ENCODE data around the gene NKG7. TPM values are rescaled to one million over a fixed set of nuclear protein-coding genes. Genes with fewer than 3 reads are reported as not detected.

The NKG7 gene
- total and polyA plus RNA-seq, 2 experiments from 2014 or later, result not detected

DNA sequence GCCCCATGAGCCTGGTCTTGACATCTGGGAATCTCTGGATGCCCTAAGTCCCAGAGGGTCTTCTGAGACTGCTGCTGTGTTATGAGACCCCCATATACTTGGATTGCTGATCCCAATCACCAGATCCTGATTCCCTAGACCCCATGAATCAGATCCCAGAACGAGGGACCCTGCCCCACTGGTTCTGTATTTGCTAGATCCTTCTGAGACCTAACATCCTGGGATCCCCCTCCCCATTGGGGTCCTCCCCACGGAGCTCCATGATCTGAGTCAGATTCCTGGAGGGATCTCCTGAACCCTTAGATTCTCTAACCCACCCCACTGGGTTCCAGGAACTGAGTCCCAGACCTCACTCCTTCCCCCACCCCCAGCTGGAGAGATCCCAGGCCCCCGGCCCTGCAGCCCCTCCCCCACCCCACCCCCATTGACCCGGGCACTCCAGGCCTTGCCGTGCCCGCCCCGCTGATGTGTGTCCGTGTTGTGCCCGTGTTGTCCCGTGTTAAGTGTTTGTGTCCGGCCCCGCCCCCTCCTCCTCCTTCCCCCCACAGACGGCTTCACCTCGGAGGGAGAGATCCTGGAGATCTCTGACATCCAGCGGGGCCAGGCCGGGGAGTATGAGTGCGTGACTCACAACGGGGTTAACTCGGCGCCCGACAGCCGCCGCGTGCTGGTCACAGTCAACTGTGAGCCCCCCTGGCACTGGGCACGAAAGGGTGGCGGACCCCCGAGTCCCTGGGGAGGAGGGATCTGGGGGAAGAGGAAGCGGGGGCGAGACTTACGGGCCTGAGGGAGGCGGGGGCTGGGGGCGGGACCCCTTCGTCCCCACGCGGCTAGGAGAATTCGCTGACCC, 46.0 kb downstream of the NKG7 start:
- Histone ChIP-seq H3K4me2 (peak overlapping the region; percentile 95), H3F3A (replicated peaks; ENCODE audit: low read depth) (no peaks in the 10 kb centered on the region), H3K27me3 (ENCODE audit: insufficient read depth) (peaks cover 17% of the 10 kb centered on the region), H3K9me2 (ENCODE audit: insufficient read depth) (no peaks in the 10 kb centered on the region), H4K20me1 (replicated peaks; ENCODE audit: insufficient read depth) (peaks cover 2% of the 10 kb centered on the region; the same call in 1 of the 2 replicates), H3K27ac (ENCODE audit: low read depth) (no peak overlapping the region), H3K4me1 (ENCODE audit: insufficient read depth) (peaks cover 10% of the 10 kb centered on the region; the same call in 1 of the 2 replicates), H2AFZ (no peak overlapping the region), H3K79me2 (replicated peaks; ENCODE audit: insufficient read depth) (no peaks in the 10 kb centered on the region), H3K4me3 (peak overlapping the region; percentile 69), H3K36me3 (ENCODE audit: insufficient read depth) (0 out of 2 replicates have a peak, but pooled peaks cover 2% of the 10 kb centered on the region)
- Mint-ChIP-seq H3K27ac (no peak overlapping the region), H3K9me3 (no peaks in the 10 kb centered on the region; the same call in 2 of the 3 replicates), H3K36me3 (ENCODE audit: low read depth) (peaks cover 25% of the 10 kb centered on the region), H3K27me3 (ENCODE audit: insufficient read depth, low read depth, poor library complexity) (peaks cover 24% of the 10 kb centered on the region), H3K4me1 (peaks cover 18% of the 10 kb centered on the region), H3K4me3 (peak overlapping the region; percentile 68)
- peak; percentile 4; the same call in 2 of the 3 replicates for ATAC-seq
- DNase-seq (ENCODE audit: low spot score), result no peak
- TF ChIP-seq EZH2 (IDR thresholded peaks at IDR 0.05; ENCODE audit: low read depth, unreplicated experiment), result no peak
- TF ChIP-seq ZNF331 (CRISPR knock-in tag; IDR thresholded peaks at IDR 0.05; ENCODE audit: low read depth), result no peak
- TF ChIP-seq CREB1 (CRISPR knock-in tag; IDR thresholded peaks at IDR 0.05; ENCODE audit: low read depth), result no peak
- TF ChIP-seq, protein P1, sequence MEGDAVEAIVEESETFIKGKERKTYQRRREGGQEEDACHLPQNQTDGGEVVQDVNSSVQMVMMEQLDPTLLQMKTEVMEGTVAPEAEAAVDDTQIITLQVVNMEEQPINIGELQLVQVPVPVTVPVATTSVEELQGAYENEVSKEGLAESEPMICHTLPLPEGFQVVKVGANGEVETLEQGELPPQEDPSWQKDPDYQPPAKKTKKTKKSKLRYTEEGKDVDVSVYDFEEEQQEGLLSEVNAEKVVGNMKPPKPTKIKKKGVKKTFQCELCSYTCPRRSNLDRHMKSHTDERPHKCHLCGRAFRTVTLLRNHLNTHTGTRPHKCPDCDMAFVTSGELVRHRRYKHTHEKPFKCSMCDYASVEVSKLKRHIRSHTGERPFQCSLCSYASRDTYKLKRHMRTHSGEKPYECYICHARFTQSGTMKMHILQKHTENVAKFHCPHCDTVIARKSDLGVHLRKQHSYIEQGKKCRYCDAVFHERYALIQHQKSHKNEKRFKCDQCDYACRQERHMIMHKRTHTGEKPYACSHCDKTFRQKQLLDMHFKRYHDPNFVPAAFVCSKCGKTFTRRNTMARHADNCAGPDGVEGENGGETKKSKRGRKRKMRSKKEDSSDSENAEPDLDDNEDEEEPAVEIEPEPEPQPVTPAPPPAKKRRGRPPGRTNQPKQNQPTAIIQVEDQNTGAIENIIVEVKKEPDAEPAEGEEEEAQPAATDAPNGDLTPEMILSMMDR (conservative IDR thresholded peaks at IDR 0.05; ENCODE audit: low read depth in 2 of 2), result no peak
- no peak for TF ChIP-seq EZH2phosphoT487 (IDR thresholded peaks at IDR 0.05; ENCODE audit: unreplicated experiment)
- TF ChIP-seq, protein P2, sequence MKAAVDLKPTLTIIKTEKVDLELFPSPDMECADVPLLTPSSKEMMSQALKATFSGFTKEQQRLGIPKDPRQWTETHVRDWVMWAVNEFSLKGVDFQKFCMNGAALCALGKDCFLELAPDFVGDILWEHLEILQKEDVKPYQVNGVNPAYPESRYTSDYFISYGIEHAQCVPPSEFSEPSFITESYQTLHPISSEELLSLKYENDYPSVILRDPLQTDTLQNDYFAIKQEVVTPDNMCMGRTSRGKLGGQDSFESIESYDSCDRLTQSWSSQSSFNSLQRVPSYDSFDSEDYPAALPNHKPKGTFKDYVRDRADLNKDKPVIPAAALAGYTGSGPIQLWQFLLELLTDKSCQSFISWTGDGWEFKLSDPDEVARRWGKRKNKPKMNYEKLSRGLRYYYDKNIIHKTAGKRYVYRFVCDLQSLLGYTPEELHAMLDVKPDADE (IDR thresholded peaks at IDR 0.05), result no peak
- TF ChIP-seq NANOG (IDR thresholded peaks at IDR 0.05; ENCODE audit: borderline replicate concordance), result no peak
- no peak for TF ChIP-seq JUNB (IDR thresholded peaks at IDR 0.05; ENCODE audit: unreplicated experiment)
- TF ChIP-seq STAT1 (IDR thresholded peaks at IDR 0.05; ENCODE audit: unreplicated experiment), result no peak
- TF ChIP-seq ZNF114 (CRISPR knock-in tag; IDR thresholded peaks at IDR 0.05), result no peak
- TF ChIP-seq, protein P3, sequence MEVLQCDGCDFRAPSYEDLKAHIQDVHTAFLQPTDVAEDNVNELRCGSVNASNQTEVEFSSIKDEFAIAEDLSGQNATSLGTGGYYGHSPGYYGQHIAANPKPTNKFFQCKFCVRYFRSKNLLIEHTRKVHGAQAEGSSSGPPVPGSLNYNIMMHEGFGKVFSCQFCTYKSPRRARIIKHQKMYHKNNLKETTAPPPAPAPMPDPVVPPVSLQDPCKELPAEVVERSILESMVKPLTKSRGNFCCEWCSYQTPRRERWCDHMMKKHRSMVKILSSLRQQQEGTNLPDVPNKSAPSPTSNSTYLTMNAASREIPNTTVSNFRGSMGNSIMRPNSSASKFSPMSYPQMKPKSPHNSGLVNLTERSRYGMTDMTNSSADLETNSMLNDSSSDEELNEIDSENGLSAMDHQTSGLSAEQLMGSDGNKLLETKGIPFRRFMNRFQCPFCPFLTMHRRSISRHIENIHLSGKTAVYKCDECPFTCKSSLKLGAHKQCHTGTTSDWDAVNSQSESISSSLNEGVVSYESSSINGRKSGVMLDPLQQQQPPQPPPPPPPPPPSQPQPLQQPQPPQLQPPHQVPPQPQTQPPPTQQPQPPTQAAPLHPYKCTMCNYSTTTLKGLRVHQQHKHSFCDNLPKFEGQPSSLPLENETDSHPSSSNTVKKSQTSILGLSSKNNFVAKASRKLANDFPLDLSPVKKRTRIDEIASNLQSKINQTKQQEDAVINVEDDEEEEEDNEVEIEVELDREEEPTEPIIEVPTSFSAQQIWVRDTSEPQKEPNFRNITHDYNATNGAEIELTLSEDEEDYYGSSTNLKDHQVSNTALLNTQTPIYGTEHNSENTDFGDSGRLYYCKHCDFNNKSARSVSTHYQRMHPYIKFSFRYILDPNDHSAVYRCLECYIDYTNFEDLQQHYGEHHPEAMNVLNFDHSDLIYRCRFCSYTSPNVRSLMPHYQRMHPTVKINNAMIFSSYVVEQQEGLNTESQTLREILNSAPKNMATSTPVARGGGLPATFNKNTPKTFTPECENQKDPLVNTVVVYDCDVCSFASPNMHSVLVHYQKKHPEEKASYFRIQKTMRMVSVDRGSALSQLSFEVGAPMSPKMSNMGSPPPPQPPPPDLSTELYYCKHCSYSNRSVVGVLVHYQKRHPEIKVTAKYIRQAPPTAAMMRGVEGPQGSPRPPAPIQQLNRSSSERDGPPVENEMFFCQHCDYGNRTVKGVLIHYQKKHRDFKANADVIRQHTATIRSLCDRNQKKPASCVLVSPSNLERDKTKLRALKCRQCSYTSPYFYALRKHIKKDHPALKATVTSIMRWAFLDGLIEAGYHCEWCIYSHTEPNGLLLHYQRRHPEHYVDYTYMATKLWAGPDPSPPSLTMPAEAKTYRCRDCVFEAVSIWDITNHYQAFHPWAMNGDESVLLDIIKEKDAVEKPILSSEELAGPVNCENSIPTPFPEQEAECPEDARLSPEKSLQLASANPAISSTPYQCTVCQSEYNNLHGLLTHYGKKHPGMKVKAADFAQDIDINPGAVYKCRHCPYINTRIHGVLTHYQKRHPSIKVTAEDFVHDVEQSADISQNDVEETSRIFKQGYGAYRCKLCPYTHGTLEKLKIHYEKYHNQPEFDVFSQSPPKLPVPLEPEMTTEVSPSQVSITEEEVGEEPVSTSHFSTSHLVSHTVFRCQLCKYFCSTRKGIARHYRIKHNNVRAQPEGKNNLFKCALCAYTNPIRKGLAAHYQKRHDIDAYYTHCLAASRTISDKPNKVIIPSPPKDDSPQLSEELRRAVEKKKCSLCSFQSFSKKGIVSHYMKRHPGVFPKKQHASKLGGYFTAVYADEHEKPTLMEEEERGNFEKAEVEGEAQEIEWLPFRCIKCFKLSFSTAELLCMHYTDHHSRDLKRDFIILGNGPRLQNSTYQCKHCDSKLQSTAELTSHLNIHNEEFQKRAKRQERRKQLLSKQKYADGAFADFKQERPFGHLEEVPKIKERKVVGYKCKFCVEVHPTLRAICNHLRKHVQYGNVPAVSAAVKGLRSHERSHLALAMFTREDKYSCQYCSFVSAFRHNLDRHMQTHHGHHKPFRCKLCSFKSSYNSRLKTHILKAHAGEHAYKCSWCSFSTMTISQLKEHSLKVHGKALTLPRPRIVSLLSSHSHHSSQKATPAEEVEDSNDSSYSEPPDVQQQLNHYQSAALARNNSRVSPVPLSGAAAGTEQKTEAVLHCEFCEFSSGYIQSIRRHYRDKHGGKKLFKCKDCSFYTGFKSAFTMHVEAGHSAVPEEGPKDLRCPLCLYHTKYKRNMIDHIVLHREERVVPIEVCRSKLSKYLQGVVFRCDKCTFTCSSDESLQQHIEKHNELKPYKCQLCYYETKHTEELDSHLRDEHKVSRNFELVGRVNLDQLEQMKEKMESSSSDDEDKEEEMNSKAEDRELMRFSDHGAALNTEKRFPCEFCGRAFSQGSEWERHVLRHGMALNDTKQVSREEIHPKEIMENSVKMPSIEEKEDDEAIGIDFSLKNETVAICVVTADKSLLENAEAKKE (CRISPR knock-in tag; IDR thresholded peaks at IDR 0.05), result no peak
- TF ChIP-seq, protein P4, sequence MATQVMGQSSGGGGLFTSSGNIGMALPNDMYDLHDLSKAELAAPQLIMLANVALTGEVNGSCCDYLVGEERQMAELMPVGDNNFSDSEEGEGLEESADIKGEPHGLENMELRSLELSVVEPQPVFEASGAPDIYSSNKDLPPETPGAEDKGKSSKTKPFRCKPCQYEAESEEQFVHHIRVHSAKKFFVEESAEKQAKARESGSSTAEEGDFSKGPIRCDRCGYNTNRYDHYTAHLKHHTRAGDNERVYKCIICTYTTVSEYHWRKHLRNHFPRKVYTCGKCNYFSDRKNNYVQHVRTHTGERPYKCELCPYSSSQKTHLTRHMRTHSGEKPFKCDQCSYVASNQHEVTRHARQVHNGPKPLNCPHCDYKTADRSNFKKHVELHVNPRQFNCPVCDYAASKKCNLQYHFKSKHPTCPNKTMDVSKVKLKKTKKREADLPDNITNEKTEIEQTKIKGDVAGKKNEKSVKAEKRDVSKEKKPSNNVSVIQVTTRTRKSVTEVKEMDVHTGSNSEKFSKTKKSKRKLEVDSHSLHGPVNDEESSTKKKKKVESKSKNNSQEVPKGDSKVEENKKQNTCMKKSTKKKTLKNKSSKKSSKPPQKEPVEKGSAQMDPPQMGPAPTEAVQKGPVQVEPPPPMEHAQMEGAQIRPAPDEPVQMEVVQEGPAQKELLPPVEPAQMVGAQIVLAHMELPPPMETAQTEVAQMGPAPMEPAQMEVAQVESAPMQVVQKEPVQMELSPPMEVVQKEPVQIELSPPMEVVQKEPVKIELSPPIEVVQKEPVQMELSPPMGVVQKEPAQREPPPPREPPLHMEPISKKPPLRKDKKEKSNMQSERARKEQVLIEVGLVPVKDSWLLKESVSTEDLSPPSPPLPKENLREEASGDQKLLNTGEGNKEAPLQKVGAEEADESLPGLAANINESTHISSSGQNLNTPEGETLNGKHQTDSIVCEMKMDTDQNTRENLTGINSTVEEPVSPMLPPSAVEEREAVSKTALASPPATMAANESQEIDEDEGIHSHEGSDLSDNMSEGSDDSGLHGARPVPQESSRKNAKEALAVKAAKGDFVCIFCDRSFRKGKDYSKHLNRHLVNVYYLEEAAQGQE (IDR thresholded peaks at IDR 0.05; ENCODE audit: unreplicated experiment), result no peak
